Transverse colon (tissue), 4 donors: Measurements from ENCODE around the gene GSAP. TPM values are rescaled to one million over a fixed set of nuclear protein-coding genes. Genes with fewer than 3 reads are reported as not detected.
"Not testable (repeated sequence)": the region's sequence is repeated elsewhere in the genome, so short reads cannot be mapped to it uniquely, and the experiment has no call there.

Experiments
- DNase-seq: peaks from one replicate; pipeline ENCODE4 v3.0.0-alpha.2; 2019
- H3K27ac ChIP-seq, 4 donors: fragments of 200-600 bp; sonication (generic); 2 replicates each; pipeline ENCODE4 v1.5.1; 2016 to 2018; ENCODE audit warnings: inconsistent platforms in 4 of 4
- H3K27me3 ChIP-seq: fragments of 200-600 bp; sonication (generic); 2 replicates; pipeline ENCODE4 v1.5.1; 2017; ENCODE audit warnings: inconsistent platforms
- H3K36me3 ChIP-seq, 4 donors: fragments of 200-600 bp; sonication (generic); 2 replicates each; pipeline ENCODE4 v1.5.1; 2017 to 2019; ENCODE audit warnings: inconsistent platforms in 4 of 4
- H3K4me1 ChIP-seq, 4 donors: fragments of 200-600 bp; sonication (generic); 2 replicates each; pipeline ENCODE4 v1.5.1; 2017 to 2020; ENCODE audit warnings: inconsistent platforms in 4 of 4
- H3K4me3 ChIP-seq, 4 donors: fragments of 200-600 bp; sonication (generic); 1 replicate in 1 of 4; 2 replicates in 3 of 4; pipeline versions ENCODE4 v1.5.1 to v1.6.1; 2017 to 2019; ENCODE audit warnings: inconsistent platforms in 4 of 4
- H3K9me3 ChIP-seq, 2 donors: fragments of 200-600 bp; sonication (generic); 2 replicates each; pipeline ENCODE4 v1.5.1; 2017 to 2019; ENCODE audit warnings: inconsistent platforms in 2 of 2
- EP300 ChIP-seq: sonication (generic); formaldehyde crosslinking; IDR thresholded peaks from one replicate; pipeline ENCODE4 v1.6.1; 2017; ENCODE audit warnings: antibody characterized with exemption, low read depth
- POLR2A ChIP-seq: fragments of 450-650 bp; IDR thresholded peaks from one replicate; pipeline ENCODE4 v1.6.1; 2016; ENCODE audit warnings: antibody characterized with exemption, mild to moderate bottlenecking, moderate library complexity
- POLR2AphosphoS5 ChIP-seq, 3 donors: sonication (generic); formaldehyde crosslinking; IDR thresholded peaks; one replicate each; pipeline ENCODE4 v1.6.1; 2016; ENCODE audit warnings: antibody characterized with exemption in 3 of 3
- WGBS, 2 donors: methylation state at CpG; one replicate each; pipeline ENCODE4 v1.1.5; 2018; ENCODE audit warnings: low coverage in 1 of 2; 5-methylcytosine and 5-hydroxymethylcytosine counted together
- in situ Hi-C, 4 donors: fragments of 200-750 bp; cut with MboI; loops; one replicate each; pipeline versions ENCODE4 v1.15.0 to v1.15.1; 2017; ENCODE audit warnings: low sequenced_read_pairs in 3 of 4, low pct_ligation_motif_present in 1 of 4, low pct_unique_long_range_greater_than_20kb in 1 of 4
- intact Hi-C: fragments of 100-400 bp; cut with DNase I; formaldehyde crosslinking; loops from one replicate; pipeline ENCODE4 v1.15.1; 2023; ENCODE audit warnings: low total_unique reads
- total RNA-seq, 4 donors: library from RNA; depleted of rRNA; stranded (reverse); fragments of >200 nt; gene quantifications; one replicate each; pipeline ENCODE4 v1.1.0, GENCODE V29; 2016
- TF ChIP-seq, protein P1 (sequence below), 5 experiments: fragments of 200-600 bp in 3 of 5; fragments of 450-650 bp in 2 of 5; sonication (generic) in 3 of 5; IDR thresholded peaks; 1 replicate in 2 of 5; 2 replicates in 3 of 5; pipeline ENCODE4 v1.5.1; 2016 to 2017; ENCODE audit warnings: antibody characterized with exemption in 5 of 5, inconsistent platforms in 3 of 5, mild to moderate bottlenecking in 2 of 5, moderate library complexity in 1 of 5

GSAP gene
- total RNA-seq, 4 donors from 2014 or later: 5.0 to 25.2 (median 15.5) TPM

DNA sequence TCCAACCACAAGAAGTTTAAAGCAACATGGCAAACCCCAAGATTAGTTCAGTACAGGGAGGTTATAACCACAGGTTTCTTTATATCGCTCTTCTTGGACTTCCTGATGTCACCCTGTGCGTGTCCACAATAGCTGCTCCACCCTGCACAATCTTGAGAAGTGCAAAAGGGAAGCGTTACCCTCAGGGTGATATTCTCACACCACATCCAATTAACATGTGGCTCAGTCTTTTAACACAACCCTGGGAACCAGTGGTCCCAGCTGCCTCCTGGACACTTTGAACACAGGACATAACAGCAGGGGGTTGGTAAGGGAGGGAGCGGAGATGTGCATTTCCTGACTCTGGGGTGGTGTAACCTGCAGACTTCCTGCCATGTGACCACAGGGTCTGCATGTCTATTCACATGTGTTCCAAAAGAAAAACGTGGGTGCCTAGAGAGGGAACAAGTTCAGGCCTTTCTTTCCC, 64.6 kb downstream of the GSAP start:
- intact Hi-C loops: no loop called here
- peak; percentile 32 for DNase-seq
- peaks cover 4 to 20% (median 10%) of the 10 kb centered on the region in 4 donors for H3K4me1 ChIP-seq

DNA sequence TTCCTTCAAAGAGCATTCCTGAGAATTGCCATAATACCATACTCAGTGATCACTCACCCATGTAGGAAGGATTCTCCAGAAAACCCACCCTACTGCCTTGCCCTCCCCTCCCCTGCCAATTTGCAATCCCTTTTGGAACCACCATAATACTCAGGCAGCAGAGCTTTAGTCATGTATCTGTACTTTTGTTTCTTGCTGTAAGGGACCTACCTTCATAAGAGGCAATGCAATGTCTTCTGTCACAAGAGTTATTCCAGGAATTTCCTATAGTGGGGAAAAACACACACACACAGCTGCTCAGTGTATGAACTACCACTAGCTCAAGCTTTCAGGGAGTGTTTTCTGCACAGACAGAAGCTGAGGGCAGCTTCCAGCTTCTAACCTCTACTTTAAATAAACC, 67.0 kb downstream of the GSAP start:
- intact Hi-C loops: no loop called here

More for the DNA sequence above, 64.6 kb downstream of the GSAP start:
- Histone ChIP-seq H3K4me3 (no peak overlapping the region), H3K36me3 (no peaks in the 10 kb centered on the region), H3K9me3 (no peaks in the 10 kb centered on the region), H3K27me3 (no peaks in the 10 kb centered on the region), H3K27ac (peak overlapping the region; percentile 13 to 41 (median 16))
- no peak for TF ChIP-seq EP300
- TF ChIP-seq POLR2AphosphoS5 (IDR thresholded peaks at IDR 0.05): peak in 1 of 3 donors; percentile 23
- TF ChIP-seq, protein P1, sequence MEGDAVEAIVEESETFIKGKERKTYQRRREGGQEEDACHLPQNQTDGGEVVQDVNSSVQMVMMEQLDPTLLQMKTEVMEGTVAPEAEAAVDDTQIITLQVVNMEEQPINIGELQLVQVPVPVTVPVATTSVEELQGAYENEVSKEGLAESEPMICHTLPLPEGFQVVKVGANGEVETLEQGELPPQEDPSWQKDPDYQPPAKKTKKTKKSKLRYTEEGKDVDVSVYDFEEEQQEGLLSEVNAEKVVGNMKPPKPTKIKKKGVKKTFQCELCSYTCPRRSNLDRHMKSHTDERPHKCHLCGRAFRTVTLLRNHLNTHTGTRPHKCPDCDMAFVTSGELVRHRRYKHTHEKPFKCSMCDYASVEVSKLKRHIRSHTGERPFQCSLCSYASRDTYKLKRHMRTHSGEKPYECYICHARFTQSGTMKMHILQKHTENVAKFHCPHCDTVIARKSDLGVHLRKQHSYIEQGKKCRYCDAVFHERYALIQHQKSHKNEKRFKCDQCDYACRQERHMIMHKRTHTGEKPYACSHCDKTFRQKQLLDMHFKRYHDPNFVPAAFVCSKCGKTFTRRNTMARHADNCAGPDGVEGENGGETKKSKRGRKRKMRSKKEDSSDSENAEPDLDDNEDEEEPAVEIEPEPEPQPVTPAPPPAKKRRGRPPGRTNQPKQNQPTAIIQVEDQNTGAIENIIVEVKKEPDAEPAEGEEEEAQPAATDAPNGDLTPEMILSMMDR (IDR thresholded peaks at IDR 0.05): no peak
- in situ Hi-C loops: no loop called here
- WGBS, 2 donors: 49 to 67% methylated on average over 2 to 5 of the region's 5 CpGs

DNA sequence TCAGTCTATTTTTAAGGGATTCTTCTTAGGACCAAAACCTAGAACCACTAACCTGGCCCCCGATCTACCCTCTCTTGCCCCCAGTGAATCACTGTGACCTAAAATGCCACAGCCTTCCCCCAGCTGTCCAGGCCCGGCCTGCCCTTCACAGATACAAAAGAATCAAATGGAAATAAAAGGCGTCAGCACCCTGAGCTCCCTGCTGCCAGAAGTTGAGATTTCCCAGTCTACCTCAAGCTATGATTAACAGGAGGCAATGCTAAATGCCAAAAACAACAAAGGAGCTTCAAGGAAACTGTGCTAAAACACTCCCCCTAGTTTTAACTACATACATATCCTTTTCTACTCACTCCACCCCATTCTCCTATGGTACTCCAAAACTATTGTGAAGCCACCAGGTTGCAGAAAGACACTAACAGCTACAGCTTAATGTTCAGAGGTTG, 67.8 kb downstream of the GSAP start:
- H3K27ac ChIP-seq: peak overlapping the region; percentile 45 to 74 (median 56)
- in situ Hi-C loops: no loop called here
- no peak for DNase-seq
- peaks cover 3 to 20% (median 10%) of the 10 kb centered on the region in 4 donors for H3K4me1 ChIP-seq
- no peaks in the 10 kb centered on the region for H3K36me3 ChIP-seq
- no peaks in the 10 kb centered on the region for H3K27me3 ChIP-seq
- TF ChIP-seq POLR2A (no peak), EP300 (no peak), POLR2AphosphoS5 (IDR thresholded peaks at IDR 0.05) (peak; percentile 67 to 84 (median 75))
- TF ChIP-seq, protein P1 (IDR thresholded peaks at IDR 0.05): no peak
- H3K4me3 ChIP-seq: no peak overlapping the region
- no peaks in the 10 kb centered on the region for H3K9me3 ChIP-seq
- intact Hi-C loops: no loop called here
- WGBS, 2 donors: 47 to 70% methylated on average over 2 to 3 of the region's 3 CpGs

More for the DNA sequence above, 67.0 kb downstream of the GSAP start:
- Histone ChIP-seq H3K27ac (peak overlapping the region in 3 of 4 donors; percentile 45 to 74 (median 66)), H3K9me3 (no peaks in the 10 kb centered on the region), H3K36me3 (no peaks in the 10 kb centered on the region), H3K4me3 (no peak overlapping the region), H3K4me1 (peaks cover 4 to 20% (median 10%) of the 10 kb centered on the region in 4 donors), H3K27me3 (no peaks in the 10 kb centered on the region)
- TF ChIP-seq EP300: no peak
- TF ChIP-seq POLR2A: no peak
- TF ChIP-seq POLR2AphosphoS5 (IDR thresholded peaks at IDR 0.05): no peak
- TF ChIP-seq, protein P1 (IDR thresholded peaks at IDR 0.05): no peak
- in situ Hi-C loops: no loop called here
- DNase-seq: no peak

DNA sequence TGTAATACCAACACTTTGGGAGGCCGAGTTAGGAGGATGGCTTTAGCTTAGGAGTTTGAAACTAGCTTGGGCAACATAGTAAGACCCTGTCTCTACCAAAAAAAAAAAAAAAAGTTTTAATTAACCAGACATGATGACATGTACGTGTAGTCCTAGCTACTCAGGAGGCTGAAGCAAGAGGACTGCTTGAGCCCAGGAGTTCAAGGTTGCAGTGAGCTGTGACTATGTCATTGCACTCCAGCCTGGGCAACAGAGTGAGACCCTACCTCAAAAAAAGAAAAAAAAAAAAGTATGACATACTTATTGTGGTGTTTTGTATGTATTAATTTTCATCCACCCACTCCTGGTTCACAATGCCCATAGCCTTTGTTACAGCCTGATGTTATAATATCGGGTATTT, 69.7 kb downstream of the GSAP start:
- Histone ChIP-seq H3K4me3 (no peak overlapping the region), H3K36me3 (no peaks in the 10 kb centered on the region), H3K27ac (no peak overlapping the region), H3K9me3 (no peaks in the 10 kb centered on the region), H3K4me1 (peaks cover 0 to 14% (median 8%) of the 10 kb centered on the region in 4 donors), H3K27me3 (no peaks in the 10 kb centered on the region)
- intact Hi-C loops (no loop called here), in situ Hi-C loops (no loop called here)
- TF ChIP-seq POLR2A: no peak
- no peak for DNase-seq
- 95 to 97% methylated on average over 3 of the region's 3 CpGs for WGBS, 2 donors

DNA sequence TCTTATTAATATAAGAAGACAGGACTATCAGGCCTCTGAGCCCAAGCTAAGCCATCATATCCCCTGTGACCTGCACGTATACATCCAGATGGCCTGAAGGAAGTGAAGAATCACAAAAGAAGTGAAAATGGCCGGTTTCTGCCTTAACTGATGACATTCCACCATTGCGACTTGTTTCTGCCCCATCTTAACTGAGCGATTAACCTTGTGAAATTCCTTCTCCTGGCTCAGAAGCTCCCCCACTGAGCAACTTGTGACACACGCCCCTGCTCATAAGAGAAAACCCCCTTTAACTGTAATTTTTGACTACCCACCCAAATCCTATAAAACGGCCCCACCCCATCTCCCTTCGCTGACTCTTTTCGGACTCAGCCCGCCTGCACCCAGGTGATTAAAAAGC, 70.7 kb downstream of the GSAP start:
- H3K36me3 ChIP-seq, H3K27me3 ChIP-seq, DNase-seq, H3K27ac ChIP-seq, H3K4me3 ChIP-seq, intact Hi-C loops, in situ Hi-C loops, H3K9me3 ChIP-seq: not testable (repeated sequence)
- H3K4me1 ChIP-seq: peaks cover 0 to 14% (median 8%) of the 10 kb centered on the region in 4 donors
- 87 to 94% methylated on average over 8 to 9 of the region's 9 CpGs for WGBS, 2 donors
